AG04449 (cell line): ENCODE measurements around the gene PADI1.

Source experiments
- CTCF ChIA-PET: fragments of 350-600 bp; formaldehyde crosslinking; extraction: SDS; loops from one replicate; lab custom pipeline; 2021; ENCODE audit warnings: antibody characterized with exemption; lab: Yijun Ruan, JAX
- POLR2A ChIA-PET: fragments of 400-600, 350-600 bp; formaldehyde crosslinking; extraction: SDS; loops from one replicate; lab custom pipeline; 2020; ENCODE audit warnings: antibody characterized with exemption, inconsistent platforms; lab: Yijun Ruan, JAX
- DNase-seq: peaks from one replicate; pipeline ENCODE4 v3.0.0-alpha.2; 2010; ENCODE audit warnings: low read depth, low spot score
- H3K4me3 ChIP-seq: 2 replicates; pipeline ENCODE4 v1.5.1; 2011; ENCODE audit warnings: low read depth, mild to moderate bottlenecking, control low read depth, low read length
- TF ChIP-seq, protein P1 (sequence below): IDR thresholded peaks from one replicate; pipeline ENCODE4 v1.5.1; 2011; ENCODE audit warnings: mild to moderate bottlenecking, moderate library complexity, low read length, control low read depth, inconsistent platforms; ENCODE audit not compliant: insufficient read depth; ENCODE audit errors: missing control alignments

Gene PADI1

DNA sequence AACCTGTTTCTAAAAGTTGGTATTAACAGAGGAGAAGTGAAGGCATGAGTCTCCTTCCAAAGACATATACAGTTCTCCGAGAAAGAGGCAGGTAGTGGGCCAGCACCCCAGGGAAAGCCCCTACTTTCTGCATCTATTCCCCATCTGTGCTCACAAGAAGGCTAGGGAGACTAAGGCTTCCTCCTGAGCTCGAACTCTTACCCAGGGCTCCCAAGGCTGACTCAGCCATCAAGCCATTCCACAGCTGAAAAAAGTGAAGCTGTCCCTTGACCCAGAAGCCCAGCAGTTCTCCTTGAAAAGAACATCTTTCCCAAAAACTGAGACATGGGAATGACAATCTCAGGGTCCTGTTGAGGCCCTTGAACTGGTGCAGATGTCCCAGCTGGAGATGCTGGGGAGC, 42.0 kb downstream of the PADI1 start:
- no peak for DNase-seq
- ChIA-PET POLR2A (interaction anchor here (0.9 to 1.1 kb wide), 2 partner anchors 12 to 61 kb away, joined by 3 read pairs; partner anchors contain the start of gene PADI4), CTCF (interaction anchor here (0.9 to 7.8 kb wide), 7 partner anchors 9 to 186 kb away, joined by 3 to 104 read pairs (median 4); no protein-coding TSS in a partner anchor)
- H3K4me3 ChIP-seq, result no peak overlapping the region
- TF ChIP-seq, protein P1, sequence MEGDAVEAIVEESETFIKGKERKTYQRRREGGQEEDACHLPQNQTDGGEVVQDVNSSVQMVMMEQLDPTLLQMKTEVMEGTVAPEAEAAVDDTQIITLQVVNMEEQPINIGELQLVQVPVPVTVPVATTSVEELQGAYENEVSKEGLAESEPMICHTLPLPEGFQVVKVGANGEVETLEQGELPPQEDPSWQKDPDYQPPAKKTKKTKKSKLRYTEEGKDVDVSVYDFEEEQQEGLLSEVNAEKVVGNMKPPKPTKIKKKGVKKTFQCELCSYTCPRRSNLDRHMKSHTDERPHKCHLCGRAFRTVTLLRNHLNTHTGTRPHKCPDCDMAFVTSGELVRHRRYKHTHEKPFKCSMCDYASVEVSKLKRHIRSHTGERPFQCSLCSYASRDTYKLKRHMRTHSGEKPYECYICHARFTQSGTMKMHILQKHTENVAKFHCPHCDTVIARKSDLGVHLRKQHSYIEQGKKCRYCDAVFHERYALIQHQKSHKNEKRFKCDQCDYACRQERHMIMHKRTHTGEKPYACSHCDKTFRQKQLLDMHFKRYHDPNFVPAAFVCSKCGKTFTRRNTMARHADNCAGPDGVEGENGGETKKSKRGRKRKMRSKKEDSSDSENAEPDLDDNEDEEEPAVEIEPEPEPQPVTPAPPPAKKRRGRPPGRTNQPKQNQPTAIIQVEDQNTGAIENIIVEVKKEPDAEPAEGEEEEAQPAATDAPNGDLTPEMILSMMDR, result no peak

DNA sequence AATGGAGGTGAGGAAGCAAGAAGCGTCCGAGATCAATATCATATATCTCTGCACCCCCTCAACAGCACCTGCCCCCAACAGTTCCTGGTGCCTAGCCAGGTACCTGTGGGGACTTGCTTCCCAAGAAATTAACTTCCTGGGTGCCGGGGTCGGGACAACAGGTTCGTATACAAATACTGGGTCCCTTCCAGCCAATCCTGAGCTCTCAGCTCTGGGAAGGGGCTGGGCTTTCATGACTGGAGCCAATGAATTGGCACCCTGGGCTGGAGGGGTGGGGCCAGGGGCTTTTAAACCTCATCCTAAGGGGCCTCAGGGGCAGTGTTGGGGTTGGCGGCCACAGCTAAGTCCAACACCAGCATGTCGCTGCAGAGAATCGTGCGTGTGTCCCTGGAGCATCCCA, 43.9 kb downstream of the PADI1 start, which contains the start of gene PADI3:
Gene PADI3 (plus strand): TSS at position 318 of the 400 bp plus-strand sequence. CDS start 40 bp downstream, at position 358.
- TF ChIP-seq, protein P1, result no peak
- no peak for DNase-seq
- CTCF ChIA-PET, result interaction anchor here (0.9 to 7.8 kb wide), 5 partner anchors 8 to 27 kb away, joined by 3 to 104 read pairs (median 4); no protein-coding TSS in a partner anchor
- H3K4me3 ChIP-seq, result no peak within 1 kb of the TSS
- POLR2A ChIA-PET, result interaction anchor here (0.7 kb wide), 1 partner anchor 121 kb away, joined by 4 read pairs; no protein-coding TSS in a partner anchor

DNA sequence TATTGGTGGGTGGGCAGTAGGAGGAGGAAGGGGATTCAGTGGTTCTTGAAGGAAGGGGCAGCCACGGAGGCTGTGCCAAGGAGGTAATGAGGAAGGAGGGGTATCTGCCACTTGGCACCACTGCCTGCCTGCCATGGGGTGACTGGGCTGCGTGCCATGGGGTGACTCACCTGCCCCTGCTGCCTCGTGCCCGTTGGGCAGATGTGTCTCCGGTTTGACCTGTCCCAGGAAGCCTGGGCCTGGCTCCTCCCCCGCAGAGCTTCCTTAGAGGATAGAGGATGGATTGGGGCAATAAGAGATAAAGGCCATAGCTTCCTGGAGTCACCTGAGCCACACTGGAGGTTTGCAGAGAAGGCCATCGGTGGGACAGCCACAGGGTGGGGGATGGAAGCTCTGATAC, 45.7 kb downstream of the PADI1 start:
- POLR2A ChIA-PET, result no interaction called here
- TF ChIP-seq, protein P1, result no peak
- DNase-seq, result no peak
- CTCF ChIA-PET, result interaction anchor here (2.3 to 7.8 kb wide), 5 partner anchors 10 to 125 kb away, joined by 6 to 104 read pairs (median 10); no protein-coding TSS in a partner anchor
- no peak overlapping the region for H3K4me3 ChIP-seq

DNA sequence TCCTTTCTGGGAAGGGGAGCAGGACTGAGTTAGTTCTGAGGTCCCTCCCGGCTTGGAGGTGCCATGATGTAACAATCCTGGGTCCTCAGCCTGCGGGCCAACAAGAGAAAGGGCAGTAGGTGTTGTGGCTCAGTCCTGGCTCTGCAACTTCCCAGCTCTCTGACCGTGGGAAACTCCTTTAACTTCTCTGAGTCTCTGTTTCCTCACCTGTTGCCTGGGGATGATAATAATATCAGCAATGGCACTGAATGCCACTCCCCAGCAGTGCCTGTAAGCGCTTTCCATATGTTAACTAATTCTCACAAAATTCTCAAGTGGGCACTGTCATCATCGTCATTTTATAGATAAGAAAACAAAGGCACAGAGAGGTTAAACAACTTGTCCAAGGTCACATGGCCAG, 46.3 kb downstream of the PADI1 start:
- ChIA-PET CTCF (interaction anchor here (2.3 to 7.8 kb wide), 5 partner anchors 11 to 125 kb away, joined by 6 to 104 read pairs (median 10); no protein-coding TSS in a partner anchor), POLR2A (no interaction called here)
- no peak overlapping the region for H3K4me3 ChIP-seq
- TF ChIP-seq, protein P1, result no peak
- DNase-seq, result no peak

DNA sequence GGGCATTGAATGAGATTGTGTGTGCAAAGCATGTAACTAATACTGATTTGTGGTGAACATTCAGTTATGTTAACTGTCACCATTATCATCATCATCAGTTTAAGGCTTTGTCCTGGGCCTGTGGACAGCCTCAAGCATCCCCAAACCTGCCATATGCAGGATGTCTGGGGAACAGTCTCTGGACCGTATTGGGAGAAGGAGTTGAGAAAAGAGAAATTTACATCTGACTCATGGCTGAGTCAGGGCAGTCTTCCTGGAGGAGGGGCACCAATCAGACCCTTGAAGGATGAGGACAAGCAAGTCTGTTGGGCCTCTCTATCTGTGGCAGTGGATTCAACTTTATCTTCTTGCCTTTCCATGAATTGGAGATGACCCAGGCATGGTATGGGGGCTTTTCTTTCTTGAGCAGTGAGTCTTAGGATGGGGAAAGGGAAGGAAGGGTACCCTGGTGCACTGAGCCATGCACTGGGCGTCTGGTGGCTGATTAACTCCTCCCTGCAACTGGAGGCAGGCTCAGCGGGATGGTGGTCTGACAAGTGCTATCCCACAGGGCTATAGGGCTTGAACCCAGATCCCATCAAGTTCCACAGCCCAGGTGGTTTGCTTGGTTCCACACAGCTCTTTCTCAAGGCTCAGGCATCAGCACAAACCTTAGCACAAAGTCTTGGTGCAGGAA, 46.9 kb downstream of the PADI1 start:
- DNase-seq, result no peak
- H3K4me3 ChIP-seq, result no peak overlapping the region
- CTCF ChIA-PET, result interaction anchor here (2.3 to 7.8 kb wide), 3 partner anchors 15 to 126 kb away, joined by 8 to 104 read pairs (median 10); no protein-coding TSS in a partner anchor
- TF ChIP-seq, protein P1, result no peak
- POLR2A ChIA-PET, result no interaction called here

DNA sequence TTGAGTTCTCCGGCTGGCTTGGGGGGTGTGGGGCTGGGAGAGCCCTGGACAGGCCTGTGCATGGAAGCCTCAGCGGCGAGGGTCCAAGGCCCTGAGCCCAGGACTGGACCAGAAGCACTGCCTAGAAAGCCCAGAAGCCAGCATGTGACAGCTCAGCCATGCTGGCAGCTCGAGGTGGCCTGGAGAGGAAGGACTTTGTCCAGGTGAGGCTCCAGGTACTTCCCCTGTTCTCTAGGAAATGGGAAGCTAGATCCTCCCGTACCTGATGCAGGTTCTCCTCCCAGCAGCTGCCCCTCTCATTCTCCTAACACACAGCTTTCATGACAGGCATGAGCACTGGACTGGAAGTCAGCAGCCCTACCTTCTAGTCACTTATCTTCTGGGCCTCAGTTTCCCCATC, 50.4 kb downstream of the PADI1 start:
- TF ChIP-seq, protein P1, result no peak
- no peak overlapping the region for H3K4me3 ChIP-seq
- ChIA-PET CTCF (interaction anchor here (0.9 to 1.3 kb wide), 5 partner anchors 9 to 130 kb away, joined by 3 to 4 read pairs (median 4); no protein-coding TSS in a partner anchor), POLR2A (no interaction called here)
- no peak for DNase-seq
